AG09319 (cell line): ENCODE data around the gene IER5L.

ENCODE experiments used
- DNase-seq: peaks from one replicate; pipeline ENCODE4 v3.0.0-alpha.2; 2010; ENCODE audit warnings: low read depth; ENCODE audit errors: extremely low read depth
- CTCF ChIP-seq: IDR thresholded peaks from 2 replicates; pipeline ENCODE4 v1.5.1; 2011; ENCODE audit warnings: low read depth, mild to moderate bottlenecking, inconsistent platforms, low read length, moderate library complexity

The IER5L gene

GRCh38 chr9:129185402-129185801, 7.3 kb upstream of the IER5L start:
- no peak for TF ChIP-seq CTCF
- no peak for DNase-seq

DNA sequence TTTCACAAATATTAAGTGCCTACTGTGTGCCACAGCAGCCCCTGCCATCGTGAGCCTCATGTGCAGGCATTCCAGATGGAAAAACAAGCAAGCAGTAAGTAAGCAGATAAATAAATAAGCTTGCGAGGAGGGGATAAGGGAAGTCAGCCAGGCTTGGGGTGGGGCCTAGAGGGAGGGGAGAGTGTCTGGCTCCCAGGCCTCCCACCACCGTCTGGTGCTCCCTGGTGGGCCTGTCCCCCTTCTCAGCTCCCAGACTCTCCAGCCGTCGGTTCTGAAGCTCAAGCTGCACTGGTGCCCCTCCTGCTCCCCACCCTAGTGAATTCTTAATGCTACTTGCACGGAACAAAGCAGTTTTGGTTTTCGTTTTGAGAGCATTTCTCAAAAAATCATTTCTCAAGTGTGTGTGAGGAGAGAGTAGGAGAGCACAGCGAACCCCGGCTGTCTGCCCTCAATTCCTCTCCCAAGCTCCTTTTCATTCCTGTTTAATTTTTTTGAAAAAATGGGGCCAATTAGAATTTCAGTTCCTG, 6.6 kb upstream of the IER5L start:
- TF ChIP-seq CTCF = no peak
- no peak for DNase-seq

- no peak for DNase-seq
Observed at GRCh38 chr9:129184219-129184524, 6.1 kb upstream of the IER5L start.

DNA sequence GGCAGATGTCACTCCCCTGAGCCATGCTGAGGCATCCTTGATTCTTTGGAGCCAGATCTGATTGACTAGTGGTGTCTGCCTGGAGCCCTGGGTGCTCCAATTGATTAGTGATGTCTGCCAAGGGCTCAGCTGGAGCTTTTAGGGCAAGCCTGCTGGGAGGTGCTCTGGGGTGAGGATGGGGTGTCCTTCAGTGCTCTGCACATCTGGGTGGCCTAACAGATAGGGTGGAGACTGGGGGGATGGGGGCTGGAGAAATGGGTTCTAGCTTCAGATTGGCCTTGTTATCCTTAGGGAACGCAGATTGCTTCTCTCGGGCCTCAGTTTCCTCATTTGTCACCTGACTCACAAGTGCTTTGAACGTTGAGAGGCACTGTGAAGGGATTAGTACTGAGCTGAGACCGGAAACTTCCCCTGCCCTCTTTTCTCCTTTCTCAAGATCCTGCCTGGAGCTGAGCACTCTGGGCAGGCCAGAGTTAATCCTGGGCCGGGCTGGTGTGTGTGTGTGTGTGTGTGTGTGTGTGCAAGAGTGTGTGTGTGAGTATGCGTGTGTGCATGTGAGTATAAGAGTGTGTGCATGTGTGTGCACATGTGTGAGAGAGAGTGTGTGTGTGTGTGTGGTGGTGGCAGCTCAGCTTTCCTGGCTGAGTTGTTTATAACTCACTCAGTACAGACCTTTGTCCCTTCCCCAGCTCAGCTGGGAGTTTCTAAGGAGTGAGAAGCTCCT, 5.6 kb upstream of the IER5L start:
- no peak for TF ChIP-seq CTCF
- no peak for DNase-seq

More at GRCh38 chr9:129184219-129184524, 6.1 kb upstream of the IER5L start:
- no peak for TF ChIP-seq CTCF

- no peak for DNase-seq
- TF ChIP-seq CTCF = peak; percentile 31
Observed at GRCh38 chr9:129182625-129183494, 4.8 kb upstream of the IER5L start.

- DNase-seq = no peak
- TF ChIP-seq CTCF = no peak
Observed at GRCh38 chr9:129182122-129182521, 4.1 kb upstream of the IER5L start.

GRCh38 chr9:129181246-129181645, 3.2 kb upstream of the IER5L start:
- no peak for TF ChIP-seq CTCF

More at GRCh38 chr9:129181246-129181645, 3.2 kb upstream of the IER5L start:
- no peak for DNase-seq
